ENCODE measurements around the gene FLOT2.

DNA sequence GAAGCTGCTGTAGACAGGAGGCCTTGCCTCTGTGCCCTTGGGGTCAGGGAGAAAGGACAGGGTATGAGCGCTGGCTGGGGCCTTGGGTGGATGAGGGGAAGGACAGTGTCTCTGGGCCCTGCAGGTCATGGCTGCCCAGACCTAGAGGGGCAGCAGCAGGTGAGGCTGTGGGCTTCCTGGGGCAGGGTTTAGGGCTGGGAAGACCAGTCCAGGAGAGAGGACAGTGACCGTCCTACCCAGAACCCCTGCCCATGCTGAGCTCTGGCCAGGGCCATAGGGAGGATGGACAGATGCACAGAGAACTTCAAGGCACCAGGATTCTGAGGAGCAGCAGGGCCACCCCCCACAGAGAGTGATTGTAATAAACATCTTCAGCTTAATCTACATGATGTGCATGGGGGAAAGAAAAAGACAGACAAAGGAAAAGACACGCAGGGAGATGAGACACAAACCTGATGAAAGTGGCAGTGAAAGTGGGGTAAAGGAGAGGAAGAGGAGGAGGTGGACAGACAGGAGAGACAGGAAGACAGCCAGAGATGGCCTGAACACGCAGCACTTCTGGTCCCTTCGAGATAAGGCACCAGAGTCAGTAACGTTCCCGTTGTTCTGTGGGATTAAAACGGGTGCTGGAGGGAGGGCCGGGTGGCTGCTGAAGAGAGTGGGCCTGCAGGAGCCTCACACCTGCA is 17.5 kb downstream of the FLOT2 start:
- TF ChIP-seq, protein P1, sequence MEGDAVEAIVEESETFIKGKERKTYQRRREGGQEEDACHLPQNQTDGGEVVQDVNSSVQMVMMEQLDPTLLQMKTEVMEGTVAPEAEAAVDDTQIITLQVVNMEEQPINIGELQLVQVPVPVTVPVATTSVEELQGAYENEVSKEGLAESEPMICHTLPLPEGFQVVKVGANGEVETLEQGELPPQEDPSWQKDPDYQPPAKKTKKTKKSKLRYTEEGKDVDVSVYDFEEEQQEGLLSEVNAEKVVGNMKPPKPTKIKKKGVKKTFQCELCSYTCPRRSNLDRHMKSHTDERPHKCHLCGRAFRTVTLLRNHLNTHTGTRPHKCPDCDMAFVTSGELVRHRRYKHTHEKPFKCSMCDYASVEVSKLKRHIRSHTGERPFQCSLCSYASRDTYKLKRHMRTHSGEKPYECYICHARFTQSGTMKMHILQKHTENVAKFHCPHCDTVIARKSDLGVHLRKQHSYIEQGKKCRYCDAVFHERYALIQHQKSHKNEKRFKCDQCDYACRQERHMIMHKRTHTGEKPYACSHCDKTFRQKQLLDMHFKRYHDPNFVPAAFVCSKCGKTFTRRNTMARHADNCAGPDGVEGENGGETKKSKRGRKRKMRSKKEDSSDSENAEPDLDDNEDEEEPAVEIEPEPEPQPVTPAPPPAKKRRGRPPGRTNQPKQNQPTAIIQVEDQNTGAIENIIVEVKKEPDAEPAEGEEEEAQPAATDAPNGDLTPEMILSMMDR (conservative IDR thresholded peaks at IDR 0.05 in 1 of 2, IDR thresholded peaks at IDR 0.05 in 1 of 2; ENCODE audit: low read depth in 1 of 2, low read length in 2 of 2): no peak
- no peak for TF ChIP-seq EZH2 (IDR thresholded peaks at IDR 0.05; ENCODE audit: low read length, missing control alignments)

Data from fibroblast of lung (primary cell).